ENCODE results near the gene GAS7.
A peak's percentile ranks its signal among the peaks of the same experiment; 100 is the strongest.

Gene GAS7

DNA sequence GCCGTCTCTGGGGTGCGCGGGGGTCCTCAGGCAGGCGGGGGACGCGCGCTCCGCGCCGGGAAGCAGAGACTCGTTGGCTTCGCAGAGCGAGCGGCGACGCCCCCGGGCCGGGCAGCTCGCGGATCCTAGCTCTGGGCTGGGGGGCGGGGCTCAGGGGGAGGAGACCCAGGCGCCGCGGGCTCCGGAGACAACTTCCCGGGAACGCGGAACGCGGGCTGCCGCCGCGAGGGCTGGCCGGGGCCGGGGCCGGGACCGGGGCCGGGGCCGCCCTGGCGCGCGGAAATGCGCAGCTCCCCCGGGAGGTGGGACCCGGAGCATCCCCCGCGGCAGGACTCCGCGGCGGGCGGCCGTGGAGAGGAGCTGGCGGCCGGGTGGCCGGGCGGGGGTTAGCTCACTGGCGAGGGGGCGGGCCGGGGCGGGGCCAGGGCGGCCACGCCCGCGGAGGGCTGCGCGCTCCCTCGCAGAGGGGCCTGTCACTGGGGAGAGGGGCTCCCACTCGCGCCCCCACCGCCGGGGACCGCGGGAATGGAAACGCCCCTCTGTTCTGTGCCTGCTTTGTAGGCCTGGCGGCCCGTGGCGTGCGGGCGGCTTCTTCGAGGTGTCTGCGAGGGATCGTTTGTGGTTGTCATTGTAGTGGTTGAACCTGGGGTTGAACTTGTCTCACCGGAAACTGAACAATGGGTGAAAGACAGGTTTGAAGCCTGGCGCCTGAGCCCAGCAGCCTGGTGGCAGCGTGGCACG lies at the start of gene GAS7:
Gene GAS7, minus strand, starts transcription at position 98 of the 741 bp plus-strand sequence.
- DNase-seq (ENCODE audit: extremely low read depth in 1 of 2, low read depth in 1 of 2), result peak in 1 of 2 donors; percentile 38

DNA sequence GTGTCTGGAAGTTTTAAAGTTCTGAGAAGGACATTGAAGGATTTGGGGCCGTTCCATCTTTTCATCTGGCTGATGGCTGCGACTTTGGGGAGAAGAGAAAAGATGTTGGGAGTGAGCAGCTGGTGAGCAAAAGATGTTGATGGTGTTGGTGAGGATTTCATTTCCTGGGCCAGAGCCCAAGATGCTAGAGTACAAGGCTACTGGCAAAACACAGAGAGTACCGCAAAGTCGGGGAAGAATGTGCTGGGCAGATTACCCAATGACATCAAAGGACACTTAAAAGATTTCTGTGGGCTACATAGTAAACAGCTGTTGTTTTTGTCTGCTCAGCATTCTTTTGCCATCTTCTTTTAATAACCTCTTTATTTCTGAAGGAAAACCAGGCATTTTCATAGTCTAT lies 49.4 kb upstream of the GAS7 start:
- DNase-seq (ENCODE audit: extremely low read depth in 1 of 2, low read depth in 1 of 2), result no peak

DNA sequence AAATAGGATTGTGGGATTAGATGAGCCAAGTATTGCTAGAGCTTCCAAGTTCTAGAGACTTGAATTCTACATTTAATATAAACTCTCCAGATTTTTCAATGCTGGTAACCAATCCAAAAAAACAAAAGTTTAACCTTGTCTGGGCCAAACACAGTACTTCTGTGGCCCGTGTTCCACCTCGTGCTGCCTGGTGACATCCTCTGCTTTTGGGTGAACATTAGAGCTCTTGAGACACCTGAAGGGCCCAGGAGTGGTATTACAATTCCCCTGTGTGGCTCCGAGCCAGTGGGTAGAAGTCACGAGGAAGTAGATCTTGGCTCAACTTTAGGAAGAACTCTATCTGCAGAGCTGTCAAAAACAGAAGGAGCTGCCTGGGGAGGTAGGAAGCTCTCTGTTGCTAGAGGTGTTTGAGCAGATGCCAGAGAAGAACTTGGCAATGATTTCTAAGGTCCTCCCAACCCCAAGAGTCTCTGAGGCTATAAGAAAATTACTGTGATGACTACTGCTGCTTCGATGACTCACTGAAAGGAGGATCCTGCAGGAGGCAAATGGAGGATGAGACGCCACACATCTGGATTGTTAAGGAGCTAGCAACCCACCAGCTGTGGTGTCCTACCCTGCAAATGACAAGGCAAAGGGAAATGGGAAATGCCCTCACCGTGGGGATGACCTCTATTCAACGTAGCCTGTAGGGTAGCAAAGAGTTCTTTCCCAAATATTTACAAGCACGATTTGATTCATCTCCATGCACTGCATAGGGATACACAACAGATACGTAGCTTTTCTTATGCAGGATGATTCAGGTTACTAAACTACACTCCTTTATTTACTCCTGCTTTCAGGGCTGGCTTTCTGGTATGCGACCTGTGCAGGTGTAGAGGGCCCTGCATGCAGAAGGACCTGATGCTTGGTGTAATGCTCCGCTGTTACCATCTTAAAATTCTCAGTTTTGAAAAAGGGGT lies 45.8 kb upstream of the GAS7 start:
- no peak for DNase-seq (ENCODE audit: extremely low read depth in 1 of 2, low read depth in 1 of 2)

DNA sequence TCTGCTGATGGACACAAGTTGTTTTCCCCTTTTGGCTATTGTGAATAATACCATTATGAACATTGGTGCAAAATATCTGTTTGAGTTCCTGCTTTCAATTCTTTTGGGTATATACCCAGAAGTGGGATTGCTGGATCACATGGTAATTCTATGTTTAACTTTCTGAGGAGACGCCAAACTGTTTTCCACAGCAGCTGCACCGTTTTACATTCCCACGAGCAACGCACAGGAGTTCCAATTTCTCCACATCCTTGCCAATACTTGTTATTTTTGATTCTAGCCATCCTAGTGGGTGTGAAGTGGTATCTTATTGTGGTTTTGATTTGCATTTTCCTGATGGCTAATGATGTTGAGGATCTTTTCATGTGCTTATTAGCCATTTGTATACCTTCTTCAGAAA lies 43.4 kb upstream of the GAS7 start:
- DNase-seq (ENCODE audit: extremely low read depth in 1 of 2, low read depth in 1 of 2), result no peak

DNA sequence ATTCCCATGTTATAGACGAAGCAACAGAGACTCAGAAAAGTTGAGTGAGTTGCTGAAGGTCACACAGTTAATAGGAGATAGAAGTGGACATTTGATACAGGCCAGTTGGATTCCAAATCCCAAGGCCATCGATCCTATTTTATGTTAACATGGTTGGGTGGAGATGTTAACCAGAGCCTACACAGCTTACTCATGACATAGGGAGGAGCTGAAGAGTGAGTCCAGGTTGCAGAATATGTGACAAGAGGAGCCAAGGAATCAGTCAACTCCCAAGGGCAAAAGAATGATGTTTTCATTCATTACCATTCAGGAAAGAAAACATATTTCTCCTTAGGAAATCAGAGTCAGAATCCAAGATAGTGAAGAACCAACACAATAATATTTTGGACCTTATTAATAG lies 40.3 kb upstream of the GAS7 start:
- DNase-seq (ENCODE audit: extremely low read depth in 1 of 2, low read depth in 1 of 2), result no peak

DNA sequence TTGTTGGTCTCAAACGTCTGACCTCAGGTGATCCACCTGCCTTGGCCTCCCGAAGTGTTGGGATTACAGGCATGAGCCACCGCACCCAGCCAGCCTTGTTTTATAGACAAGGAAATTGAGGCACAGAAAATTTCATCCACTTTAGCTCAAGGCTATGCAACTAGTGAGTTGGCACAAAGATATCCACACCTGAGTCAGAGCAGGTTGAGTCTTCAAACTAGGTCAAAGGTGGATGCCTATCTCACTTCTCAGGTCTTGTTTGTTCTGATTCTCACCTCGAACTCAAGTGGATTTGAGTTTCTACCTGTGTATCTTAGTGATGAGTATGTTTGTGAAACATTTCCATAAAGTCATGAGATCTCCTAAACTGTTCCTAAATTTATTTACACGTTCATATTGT lies 35.6 kb upstream of the GAS7 start:
- no peak for DNase-seq (ENCODE audit: extremely low read depth in 1 of 2, low read depth in 1 of 2)

DNA sequence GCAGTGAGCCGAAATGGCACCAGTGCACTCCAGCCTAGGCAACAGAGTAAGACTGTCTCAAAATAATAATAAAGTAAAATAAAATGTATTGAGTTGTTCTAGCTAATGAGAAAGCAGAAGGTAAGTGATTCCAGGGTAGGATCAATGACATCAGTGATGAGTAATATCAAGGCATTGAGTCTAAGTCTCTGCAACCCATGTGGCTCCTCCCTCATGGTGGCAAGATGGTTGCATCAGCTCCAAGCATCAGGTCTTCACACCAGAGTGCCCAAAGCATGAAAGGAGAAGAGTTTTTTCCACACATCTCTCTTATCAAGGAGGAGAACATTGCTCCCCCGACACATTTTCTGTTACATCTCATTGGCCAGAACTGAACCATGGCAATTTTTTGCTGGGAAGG lies 34.8 kb upstream of the GAS7 start:
- no peak for DNase-seq (ENCODE audit: extremely low read depth in 1 of 2, low read depth in 1 of 2)

DNA sequence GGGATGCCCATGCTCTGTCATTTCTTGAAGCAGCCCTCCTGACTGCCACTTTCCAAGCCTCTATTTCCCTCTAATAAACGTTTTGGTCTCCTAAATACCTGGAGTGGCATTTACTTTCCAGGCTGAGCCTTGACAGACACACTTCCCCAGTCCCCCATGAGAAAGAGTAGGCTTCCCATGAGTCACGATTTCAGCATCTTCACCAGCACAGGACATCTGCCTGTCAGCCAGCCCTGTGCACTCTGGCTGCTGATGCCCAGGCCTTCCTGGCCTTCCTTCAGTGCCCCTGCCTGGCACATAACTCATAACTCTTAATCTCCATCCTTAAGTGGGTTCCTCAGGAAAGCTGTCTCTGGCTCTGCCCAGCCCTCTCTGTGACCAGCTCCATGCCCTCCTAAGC lies 30.8 kb upstream of the GAS7 start:
- DNase-seq (ENCODE audit: extremely low read depth in 1 of 2, low read depth in 1 of 2), result no peak

DNA sequence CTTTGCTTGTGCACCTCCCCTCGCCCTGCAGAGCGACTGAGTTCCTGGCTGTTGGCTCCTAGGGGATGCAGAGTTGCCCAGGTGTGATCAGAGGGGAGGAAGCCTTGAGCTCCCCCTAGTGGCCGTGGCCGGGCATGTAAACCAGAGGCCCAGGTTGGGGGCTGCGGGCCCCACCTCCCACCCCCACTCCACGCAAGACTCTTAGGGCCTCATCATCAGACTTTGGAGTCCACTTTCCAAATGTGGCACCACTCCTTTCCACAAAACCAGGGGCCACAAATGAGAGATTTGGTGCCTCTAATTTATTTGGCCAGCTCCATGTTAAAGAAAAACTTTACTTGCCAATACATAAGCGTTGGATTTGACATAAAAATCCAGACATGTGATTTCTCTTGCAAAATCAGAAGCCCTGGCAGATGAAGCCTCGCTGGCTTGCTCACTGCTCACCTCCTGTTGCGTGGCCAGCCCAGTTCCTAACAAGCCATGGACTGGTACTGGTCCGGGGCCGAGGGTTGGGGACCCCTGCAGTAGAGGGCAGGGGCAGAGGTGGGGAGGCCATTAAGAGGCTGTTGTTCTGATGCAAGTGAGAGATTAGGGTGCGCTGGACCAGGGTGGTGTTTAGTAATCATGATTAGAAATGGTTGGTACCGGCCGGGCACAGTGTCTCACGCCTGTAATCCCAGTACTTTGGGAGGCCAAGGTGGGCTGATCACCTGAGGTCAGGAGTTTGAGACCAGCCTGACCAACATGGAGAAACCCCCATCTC lies 28.7 kb upstream of the GAS7 start:
- peak; percentile 17 to 34 for DNase-seq (ENCODE audit: extremely low read depth in 1 of 2, low read depth in 1 of 2)

DNA sequence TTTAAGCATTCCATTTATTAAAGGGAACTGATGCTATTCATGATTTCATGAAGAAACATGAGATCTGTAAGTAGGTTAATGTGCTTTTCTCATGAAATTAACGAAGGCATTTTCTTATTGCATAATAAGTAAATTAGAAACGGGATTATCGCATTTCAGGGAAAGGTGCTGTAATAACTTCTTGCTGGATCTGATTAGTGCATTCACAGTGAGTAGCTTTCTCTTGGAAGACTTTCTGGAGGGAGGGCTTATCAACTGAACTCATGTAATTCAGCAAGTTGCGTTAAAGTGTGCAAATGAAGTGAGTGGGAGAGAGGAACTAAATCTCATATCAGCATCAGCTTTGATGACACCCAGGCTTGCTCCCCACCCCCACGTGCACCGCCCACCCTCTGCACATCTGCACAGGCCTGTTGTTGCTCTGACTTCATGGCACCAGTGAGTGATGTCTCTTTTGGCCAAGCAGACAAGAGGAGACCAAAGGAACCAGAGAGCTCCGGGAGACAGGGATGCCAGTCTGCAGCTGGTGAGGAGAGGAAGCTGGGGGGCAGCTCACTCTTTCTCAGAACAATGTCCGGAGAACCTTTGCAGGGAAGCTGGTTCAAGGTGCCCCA lies 26.3 kb upstream of the GAS7 start:
- no peak for DNase-seq (ENCODE audit: extremely low read depth in 1 of 2, low read depth in 1 of 2)

DNA sequence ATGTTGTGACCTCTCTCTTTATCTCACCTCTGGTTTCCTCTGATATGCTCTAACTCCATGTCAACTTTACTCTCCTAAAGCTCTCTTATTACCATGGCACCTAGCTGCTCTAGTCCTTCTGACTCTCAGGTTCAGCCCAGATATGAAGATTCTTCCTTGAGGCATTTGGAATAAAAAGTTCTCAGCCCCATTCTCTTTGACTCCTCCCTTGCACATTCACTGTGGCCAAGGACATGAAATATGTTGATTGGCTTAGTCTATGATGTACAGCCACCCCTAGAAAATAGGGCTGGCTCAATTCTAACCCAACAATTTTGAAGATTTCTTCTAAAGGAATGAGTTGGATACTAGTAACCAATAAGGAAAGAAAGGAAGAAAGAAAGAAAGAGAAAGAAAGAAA lies 20.8 kb upstream of the GAS7 start:
- no peak for DNase-seq (ENCODE audit: extremely low read depth in 1 of 2, low read depth in 1 of 2)

DNA sequence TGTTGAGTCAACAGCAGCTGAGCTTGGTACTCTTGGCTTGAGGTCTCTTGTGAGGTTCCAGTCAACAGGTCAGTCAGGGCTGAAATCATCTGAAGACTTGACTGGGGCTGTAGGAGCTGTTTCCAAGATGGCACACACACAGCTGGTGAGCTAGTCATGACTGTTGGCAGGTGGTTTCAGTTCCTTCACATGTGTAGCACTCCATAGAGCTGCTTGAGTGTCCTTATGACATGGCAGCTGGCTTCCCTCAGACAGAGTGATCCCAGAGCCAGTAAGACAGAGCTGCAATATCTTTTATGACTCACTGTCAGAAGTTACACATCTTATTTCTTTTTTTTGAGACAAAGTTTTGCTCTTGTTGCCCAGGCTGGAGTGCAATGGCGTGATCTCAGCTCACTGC lies 19.5 kb upstream of the GAS7 start:
- DNase-seq (ENCODE audit: extremely low read depth in 1 of 2, low read depth in 1 of 2), result no peak

DNA sequence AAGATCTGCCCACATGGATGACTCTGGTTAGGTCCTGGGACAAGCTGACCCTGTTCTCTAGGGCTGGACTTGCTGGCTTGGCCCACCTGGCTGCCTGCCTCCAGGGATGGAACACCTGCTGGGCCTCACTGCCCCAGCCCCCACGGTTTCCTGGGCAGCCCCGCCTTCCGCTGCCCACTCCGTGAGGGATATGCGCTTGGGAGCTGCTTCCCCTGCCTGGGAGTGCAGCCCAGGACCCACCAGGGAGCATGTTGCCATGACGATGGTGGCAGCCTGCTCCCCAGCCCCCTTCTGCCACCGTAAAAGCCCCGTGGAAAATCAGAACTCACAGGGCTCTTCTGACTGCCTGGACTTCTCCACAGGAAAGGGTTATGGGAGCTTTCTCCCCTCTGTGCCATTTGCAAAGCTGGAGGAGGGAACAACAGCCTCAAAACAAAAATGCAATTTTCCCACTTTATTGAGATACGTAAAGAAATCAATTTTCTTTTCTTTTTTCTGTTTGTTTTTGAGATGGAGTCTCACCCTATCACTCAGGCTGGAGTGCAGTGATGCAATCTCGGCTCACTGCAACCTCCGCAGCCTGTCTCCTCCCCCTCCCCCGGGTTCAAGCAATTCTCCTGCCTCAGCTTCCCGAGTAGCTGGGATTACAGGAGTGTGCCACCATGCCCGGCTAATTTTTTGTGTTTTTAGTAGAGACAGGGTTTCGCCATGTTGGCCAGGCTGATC lies 18.0 kb upstream of the GAS7 start:
- no peak for DNase-seq (ENCODE audit: extremely low read depth in 1 of 2, low read depth in 1 of 2)

DNA sequence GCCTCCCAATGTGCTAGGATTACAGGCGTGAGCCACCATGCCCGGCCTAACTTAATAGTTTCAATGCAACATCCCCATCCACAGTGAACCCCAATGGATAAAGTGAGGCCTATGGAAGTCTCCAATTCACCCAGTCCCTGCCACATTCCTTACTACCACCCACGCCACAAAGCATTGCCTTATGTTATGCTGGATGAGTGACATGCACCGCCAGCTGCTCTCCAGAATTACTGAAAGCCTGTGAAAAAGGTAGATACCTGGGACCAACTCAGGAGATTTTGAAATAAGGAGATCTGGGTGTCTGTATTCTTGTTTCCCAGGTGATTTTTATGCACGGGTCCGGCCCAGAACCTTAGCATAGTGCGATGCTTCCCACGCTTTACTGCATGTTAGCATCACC lies 16.9 kb upstream of the GAS7 start:
- DNase-seq (ENCODE audit: extremely low read depth in 1 of 2, low read depth in 1 of 2), result no peak

DNA sequence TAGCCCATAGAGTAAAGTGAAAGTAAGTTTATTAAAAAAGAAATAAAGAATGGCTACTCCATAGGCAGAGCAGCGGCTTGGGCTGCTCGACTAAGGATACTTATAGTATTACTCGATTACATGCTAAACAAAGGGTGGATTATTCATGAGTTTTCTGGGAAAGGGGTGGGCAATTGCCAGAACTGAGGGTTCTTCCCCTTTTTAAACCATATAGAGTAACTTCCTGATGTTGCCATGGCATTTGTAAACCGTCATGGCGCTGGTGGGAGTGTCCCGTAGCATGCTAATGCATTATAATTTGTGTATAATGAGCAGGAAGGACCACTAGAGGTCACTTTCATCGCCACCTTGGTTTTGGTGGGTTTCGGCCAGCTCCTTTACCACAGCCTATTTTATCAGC lies 13.3 kb upstream of the GAS7 start:
- no peak for DNase-seq (ENCODE audit: extremely low read depth in 1 of 2, low read depth in 1 of 2)

DNA sequence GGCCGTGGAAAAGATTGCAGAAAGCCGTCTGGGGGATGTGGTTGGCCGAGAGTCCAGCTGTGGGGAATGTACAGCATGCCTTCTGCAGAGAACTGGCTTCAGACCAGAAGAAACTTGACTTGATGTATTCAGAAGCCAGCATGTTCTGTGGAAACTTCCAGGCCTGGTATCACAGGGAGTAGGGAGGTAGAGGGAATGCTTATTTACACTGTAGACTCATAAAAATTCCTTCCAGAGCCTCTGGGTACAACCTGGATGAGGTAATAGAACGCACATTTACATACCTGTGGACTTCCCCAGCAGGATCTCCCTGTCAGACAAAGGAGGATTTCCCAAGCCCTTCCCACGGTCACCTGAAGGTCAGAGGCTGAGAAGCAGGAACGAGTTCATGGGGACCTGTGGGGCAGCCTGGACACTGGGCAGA lies 11.8 kb upstream of the GAS7 start:
- no peak for DNase-seq (ENCODE audit: extremely low read depth in 1 of 2, low read depth in 1 of 2)

DNA sequence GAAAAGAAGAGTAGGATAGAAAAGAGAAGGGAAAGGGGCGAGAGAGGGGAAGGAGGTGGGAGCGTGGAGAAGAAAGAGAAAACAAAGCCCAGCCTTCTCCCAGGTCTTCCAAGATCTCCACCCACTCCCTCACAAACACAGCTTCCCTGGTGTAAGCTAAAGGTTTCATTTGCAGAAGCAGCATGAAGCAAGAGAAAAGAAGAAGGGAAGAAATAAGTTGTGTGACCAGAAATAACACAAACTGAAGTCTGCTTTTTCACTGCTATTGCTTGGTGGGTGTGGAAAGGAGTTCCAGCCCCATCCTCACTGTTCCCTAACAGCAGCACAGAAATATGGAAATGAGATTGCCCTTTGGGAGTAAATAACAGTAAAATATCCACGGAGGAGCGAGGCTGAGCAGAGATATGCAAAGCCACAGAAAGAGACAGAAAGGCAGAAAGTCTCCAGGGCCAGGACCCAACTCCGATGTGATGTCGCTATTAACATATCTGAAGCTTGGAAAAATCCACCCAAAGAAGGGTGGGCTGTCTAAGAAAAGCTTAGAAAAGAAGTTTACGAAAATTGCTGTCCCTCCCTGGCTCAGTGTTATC lies 10.3 kb upstream of the GAS7 start:
- DNase-seq (ENCODE audit: extremely low read depth in 1 of 2, low read depth in 1 of 2), result no peak

DNA sequence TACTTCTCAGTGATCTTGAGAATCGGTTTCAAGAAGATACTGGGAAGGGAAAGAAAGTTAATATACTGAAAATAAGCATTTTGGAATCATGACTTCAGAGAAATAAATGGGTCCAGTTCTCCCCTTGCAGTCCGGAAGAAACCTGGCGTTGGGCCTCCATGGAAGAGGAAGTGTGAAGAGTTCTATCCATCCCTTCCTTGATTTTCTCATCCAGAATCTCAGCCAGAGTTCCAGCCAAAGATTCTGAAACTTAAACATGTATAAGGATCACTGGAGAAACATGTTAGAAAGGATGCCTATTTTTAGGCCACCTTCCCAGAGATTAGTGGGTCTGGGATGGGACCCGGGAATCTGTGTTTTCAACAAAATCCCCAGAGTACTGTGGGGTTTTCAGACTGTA lies 8.7 kb upstream of the GAS7 start:
- DNase-seq (ENCODE audit: extremely low read depth in 1 of 2, low read depth in 1 of 2), result no peak

DNA sequence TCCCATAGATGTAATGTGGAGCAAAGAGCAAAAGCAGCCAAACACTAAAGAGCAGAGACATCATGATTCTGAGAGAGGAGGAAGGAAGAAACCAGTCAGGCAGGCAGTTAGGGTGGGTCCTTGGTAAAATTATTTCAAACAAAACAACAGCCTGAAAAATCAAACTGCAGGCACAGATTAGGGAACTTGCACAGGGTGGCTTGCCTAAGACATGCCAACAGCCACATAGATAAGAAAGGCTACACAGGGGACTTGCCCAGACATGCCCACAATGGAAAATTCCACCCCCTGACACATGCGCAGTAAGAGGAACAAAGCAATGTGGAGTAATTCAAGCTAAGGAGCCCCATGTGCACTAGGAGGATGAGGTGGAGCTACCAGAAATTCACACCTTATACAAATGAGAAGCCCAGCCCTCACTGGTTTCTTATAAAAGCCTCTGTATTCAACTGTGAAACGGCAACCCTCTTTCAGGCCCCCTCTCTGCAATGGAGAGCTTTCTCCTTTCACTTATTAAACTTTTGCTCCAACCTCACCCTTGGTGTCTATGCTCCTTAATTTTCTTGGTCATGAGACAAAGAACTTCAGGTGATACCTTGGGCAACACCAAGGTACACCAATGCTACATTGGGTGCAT lies 7.3 kb upstream of the GAS7 start:
- no peak for DNase-seq (ENCODE audit: extremely low read depth in 1 of 2, low read depth in 1 of 2)
